ENCODE measurements around the gene TIMP3.

Gene TIMP3

DNA sequence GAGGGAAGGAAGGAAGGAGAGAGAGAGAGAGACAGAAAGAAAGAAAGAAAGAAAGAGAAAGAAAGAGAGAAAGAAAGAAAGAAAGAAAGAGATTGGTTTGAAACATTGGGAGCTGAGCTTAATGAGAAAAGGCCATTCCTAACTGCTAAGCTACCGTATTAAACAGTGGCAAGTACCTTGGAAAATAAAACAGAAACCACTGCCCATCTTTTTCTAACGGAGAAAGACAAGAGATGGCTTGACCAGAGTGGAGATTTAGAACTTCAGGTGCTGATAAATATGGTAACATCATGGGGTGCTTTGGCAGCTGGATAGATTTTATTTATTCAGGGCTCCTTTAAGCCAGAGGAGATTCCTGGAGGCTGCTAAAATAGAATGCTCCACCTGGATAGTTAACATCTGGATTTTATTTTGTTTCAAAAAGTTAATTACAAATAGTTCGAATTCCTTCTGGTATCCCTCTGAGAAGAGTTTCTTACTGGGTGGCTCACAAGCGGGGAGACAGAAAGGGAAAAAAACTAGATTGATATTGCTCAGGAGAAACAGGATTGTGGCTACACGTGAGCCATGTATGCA lies 12.9 kb downstream of the TIMP3 start:
- DNase-seq, result no peak

DNA sequence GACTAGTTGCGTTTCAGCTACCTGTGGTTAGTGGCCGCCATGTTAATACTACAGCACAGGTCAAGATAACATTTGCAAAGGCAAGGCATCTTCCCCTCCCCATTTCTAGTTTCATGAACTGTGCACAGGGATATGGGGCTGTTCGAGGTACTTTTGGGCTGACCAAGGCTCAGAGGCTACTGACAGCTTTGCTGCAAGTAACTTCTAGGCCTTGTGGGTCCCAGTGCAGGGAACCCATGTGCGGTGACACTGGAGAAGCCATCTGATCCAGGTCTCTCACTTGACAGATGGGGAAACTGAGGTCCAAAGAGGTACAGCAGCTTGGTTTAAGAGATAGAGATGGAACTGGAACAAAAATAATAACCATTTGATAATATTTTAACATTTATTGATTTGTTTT lies 13.6 kb downstream of the TIMP3 start:
- no peaks in the 10 kb centered on the region for H3K27me3 ChIP-seq (replicated peaks)
- in situ Hi-C loops (cut with HindIII; ENCODE audit: low pct_ligation_motif_present, low sequenced_read_pairs), result no loop called here

More for the DNA sequence above, 12.9 kb downstream of the TIMP3 start:
- no peaks in the 10 kb centered on the region for H3K27me3 ChIP-seq (replicated peaks)
- no peak overlapping the region for H3K27ac ChIP-seq
- no peak overlapping the region for H3K4me3 ChIP-seq (ENCODE audit: low read depth, low read length)
- TF ChIP-seq, protein P1, sequence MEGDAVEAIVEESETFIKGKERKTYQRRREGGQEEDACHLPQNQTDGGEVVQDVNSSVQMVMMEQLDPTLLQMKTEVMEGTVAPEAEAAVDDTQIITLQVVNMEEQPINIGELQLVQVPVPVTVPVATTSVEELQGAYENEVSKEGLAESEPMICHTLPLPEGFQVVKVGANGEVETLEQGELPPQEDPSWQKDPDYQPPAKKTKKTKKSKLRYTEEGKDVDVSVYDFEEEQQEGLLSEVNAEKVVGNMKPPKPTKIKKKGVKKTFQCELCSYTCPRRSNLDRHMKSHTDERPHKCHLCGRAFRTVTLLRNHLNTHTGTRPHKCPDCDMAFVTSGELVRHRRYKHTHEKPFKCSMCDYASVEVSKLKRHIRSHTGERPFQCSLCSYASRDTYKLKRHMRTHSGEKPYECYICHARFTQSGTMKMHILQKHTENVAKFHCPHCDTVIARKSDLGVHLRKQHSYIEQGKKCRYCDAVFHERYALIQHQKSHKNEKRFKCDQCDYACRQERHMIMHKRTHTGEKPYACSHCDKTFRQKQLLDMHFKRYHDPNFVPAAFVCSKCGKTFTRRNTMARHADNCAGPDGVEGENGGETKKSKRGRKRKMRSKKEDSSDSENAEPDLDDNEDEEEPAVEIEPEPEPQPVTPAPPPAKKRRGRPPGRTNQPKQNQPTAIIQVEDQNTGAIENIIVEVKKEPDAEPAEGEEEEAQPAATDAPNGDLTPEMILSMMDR (IDR thresholded peaks at IDR 0.05; ENCODE audit: low read depth, low read length, missing control alignments), result no peak
- in situ Hi-C loops (cut with HindIII; ENCODE audit: low pct_ligation_motif_present, low sequenced_read_pairs), result no loop called here
- peaks cover 72% of the 10 kb centered on the region for H3K36me3 ChIP-seq (replicated peaks)

DNA sequence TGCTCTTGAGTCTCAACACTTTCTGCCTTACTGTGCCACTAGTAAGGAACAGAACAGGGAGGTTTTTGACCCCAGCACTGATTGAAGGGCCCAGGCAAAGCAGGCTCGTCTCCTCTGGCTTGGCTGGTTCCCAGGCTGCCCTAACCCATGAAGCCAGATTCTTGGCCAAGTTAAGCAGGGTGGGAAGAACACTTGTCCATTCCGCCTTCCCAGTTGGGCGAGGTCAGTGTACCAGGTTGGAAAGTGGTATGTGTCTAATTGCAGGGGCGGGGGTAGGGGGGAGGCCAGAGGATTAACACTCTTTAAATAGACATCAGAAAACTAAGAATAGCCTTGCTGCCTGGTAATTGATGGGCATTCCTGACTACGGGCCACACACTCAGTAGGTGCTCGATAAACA lies 14.4 kb downstream of the TIMP3 start:
- Histone ChIP-seq H3K27ac (no peak overlapping the region), H3K4me3 (ENCODE audit: low read depth, low read length) (no peak overlapping the region), H3K36me3 (replicated peaks) (peaks cover 71% of the 10 kb centered on the region), H3K27me3 (replicated peaks) (no peaks in the 10 kb centered on the region)
- in situ Hi-C loops (cut with HindIII; ENCODE audit: low pct_ligation_motif_present, low sequenced_read_pairs), result no loop called here
- no peak for DNase-seq
- TF ChIP-seq, protein P1 (IDR thresholded peaks at IDR 0.05; ENCODE audit: low read depth, low read length, missing control alignments), result no peak

More for the DNA sequence above, 13.6 kb downstream of the TIMP3 start:
- Histone ChIP-seq H3K27ac (no peak overlapping the region), H3K36me3 (replicated peaks) (peaks cover 71% of the 10 kb centered on the region), H3K4me3 (ENCODE audit: low read depth, low read length) (no peak overlapping the region)
- TF ChIP-seq, protein P1 (IDR thresholded peaks at IDR 0.05; ENCODE audit: low read depth, low read length, missing control alignments), result no peak
- no peak for DNase-seq

DNA sequence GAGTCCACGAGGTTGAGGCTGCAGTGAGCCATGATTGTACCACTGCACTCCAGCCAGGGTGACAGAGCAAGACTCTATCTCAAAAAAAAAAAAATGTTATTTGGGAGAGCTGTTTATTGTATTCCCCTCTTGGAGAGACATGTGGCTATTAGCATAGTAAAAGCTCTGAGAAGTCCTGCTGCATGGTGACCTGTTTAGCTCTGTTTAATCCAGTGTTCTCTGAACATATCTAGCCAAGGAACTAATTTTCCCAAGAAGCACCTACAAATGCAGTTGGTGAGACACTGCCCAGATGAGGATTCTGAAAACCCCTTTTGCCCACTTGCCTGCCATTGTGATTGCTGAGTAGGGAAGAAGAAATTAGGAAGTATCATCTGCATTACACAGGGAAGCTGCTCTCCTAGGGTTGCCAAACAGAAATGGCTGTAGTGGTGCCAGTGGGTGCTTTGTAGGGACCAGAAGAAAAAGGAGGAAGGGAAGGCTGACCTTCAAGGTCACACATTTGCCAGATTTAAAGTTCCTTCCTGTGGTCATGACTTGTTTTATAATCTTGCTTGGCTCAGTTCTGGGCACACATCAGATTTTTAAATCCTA lies 15.7 kb downstream of the TIMP3 start:
- no peak overlapping the region for H3K4me3 ChIP-seq (ENCODE audit: low read depth, low read length)
- H3K27me3 ChIP-seq (replicated peaks), result no peaks in the 10 kb centered on the region
- DNase-seq, result no peak
- H3K27ac ChIP-seq, result no peak overlapping the region
- TF ChIP-seq, protein P1 (IDR thresholded peaks at IDR 0.05; ENCODE audit: low read depth, low read length, missing control alignments), result no peak
- H3K36me3 ChIP-seq (replicated peaks), result peaks cover 72% of the 10 kb centered on the region
- in situ Hi-C loops (cut with HindIII; ENCODE audit: low pct_ligation_motif_present, low sequenced_read_pairs), result no loop called here

DNA sequence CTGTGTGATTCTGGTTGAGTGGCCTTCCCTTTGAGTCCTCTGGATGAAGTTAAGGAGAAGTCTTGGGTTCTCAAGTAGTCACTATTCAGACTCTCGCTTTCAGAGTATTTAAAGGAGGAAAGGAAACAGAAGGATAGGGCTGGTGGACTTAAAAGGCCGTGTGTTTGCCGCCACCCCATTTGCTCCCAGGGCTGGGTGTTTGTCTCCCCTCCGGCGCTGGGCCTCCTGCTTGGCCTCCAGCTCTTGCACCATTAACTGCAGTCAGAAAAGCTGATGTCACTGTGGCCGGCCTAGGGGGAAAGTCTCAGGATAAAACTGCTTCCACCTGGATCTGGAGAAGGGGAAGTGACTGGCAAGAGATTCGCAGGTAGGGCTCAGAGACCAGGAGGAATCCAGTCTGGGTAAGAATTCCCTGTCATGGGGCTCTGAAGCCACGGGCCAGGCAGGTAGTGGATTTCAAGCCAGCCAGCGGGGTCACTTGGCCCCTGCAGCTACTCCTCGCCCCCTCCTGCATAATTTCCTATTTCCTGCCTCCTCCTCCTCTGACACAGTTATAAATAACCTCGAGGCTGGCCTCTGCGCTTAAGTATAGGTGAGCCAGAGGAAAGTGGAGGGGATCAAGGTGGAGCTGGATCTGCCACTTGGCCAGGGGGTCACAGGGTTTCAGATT lies 17.1 kb downstream of the TIMP3 start:
- TF ChIP-seq, protein P1 (IDR thresholded peaks at IDR 0.05; ENCODE audit: low read depth, low read length, missing control alignments), result no peak
- Histone ChIP-seq H3K4me3 (ENCODE audit: low read depth, low read length) (no peak overlapping the region), H3K36me3 (replicated peaks) (peaks cover 67% of the 10 kb centered on the region), H3K27me3 (replicated peaks) (no peaks in the 10 kb centered on the region), H3K27ac (no peak overlapping the region)
- in situ Hi-C loops (cut with HindIII; ENCODE audit: low pct_ligation_motif_present, low sequenced_read_pairs), result no loop called here
- DNase-seq, result no peak
